ENCODE results near the gene CCAR1.
"Not testable (repeated sequence)": the region's sequence is repeated elsewhere in the genome, so short reads cannot be mapped to it uniquely, and the experiment has no call there.

CCAR1 gene

GRCh38 chr10:68800211-68800610 lies 79.2 kb downstream of the CCAR1 start:
- TF ChIP-seq CTCF (conservative IDR thresholded peaks at IDR 0.05) = no peak
- TF ChIP-seq ZFX (IDR thresholded peaks at IDR 0.05) = no peak
- H3K27ac ChIP-seq = no peak overlapping the region

- TF ChIP-seq CTCF (conservative IDR thresholded peaks at IDR 0.05) = no peak
Measured at GRCh38 chr10:68804692-68805091, 83.7 kb downstream of the CCAR1 start.

GRCh38 chr10:68810830-68811229 lies 89.8 kb downstream of the CCAR1 start:
- not testable (repeated sequence) for H3K27ac ChIP-seq

More at GRCh38 chr10:68804692-68805091, 83.7 kb downstream of the CCAR1 start:
- no peak overlapping the region for H3K27ac ChIP-seq

- TF ChIP-seq ZFX (IDR thresholded peaks at IDR 0.05) = no peak
- TF ChIP-seq CTCF (conservative IDR thresholded peaks at IDR 0.05) = no peak
- no peak overlapping the region for H3K27ac ChIP-seq
Measured at GRCh38 chr10:68811314-68812009, 90.4 kb downstream of the CCAR1 start.

- H3K27ac ChIP-seq = no peak overlapping the region
- TF ChIP-seq CTCF (conservative IDR thresholded peaks at IDR 0.05) (no peak), ZFX (IDR thresholded peaks at IDR 0.05) (no peak)
Measured at GRCh38 chr10:68812420-68812819, 91.4 kb downstream of the CCAR1 start.

- no peak overlapping the region for H3K27ac ChIP-seq
Measured at GRCh38 chr10:68813559-68813958, 92.5 kb downstream of the CCAR1 start.

GRCh38 chr10:68816796-68817412 lies 95.9 kb downstream of the CCAR1 start:
- peak overlapping the region; percentile 27; the same call in 1 of the 2 replicates for H3K27ac ChIP-seq
- TF ChIP-seq CTCF (conservative IDR thresholded peaks at IDR 0.05) = no peak
- TF ChIP-seq ZFX (IDR thresholded peaks at IDR 0.05) = no peak

More at GRCh38 chr10:68813559-68813958, 92.5 kb downstream of the CCAR1 start:
- TF ChIP-seq CTCF (conservative IDR thresholded peaks at IDR 0.05) (no peak), ZFX (IDR thresholded peaks at IDR 0.05) (no peak)

GRCh38 chr10:68820359-68820758 lies 99.3 kb downstream of the CCAR1 start:
- not testable (repeated sequence) for H3K27ac ChIP-seq

- not testable (repeated sequence) for H3K27ac ChIP-seq
Measured at GRCh38 chr10:68822626-68823025, 101.6 kb downstream of the CCAR1 start.
